HepG2 (cell line): ENCODE data around the gene KANSL1. TPM values are rescaled to one million over a fixed set of nuclear protein-coding genes. Genes with fewer than 3 reads are reported as not detected.

Experiments
- AFF4 ChIP-seq: sonication (generic); formaldehyde crosslinking; IDR thresholded peaks from 2 replicates; pipeline ENCODE4 v1.4.0; 2020; ENCODE audit warnings: missing genetic modification reagents
- AKAP8 ChIP-seq: sonication (generic); formaldehyde crosslinking; IDR thresholded peaks from 2 replicates; pipeline ENCODE4 v1.5.1; 2020; ENCODE audit warnings: mild to moderate bottlenecking, missing genetic modification reagents
- ARID5B ChIP-seq: IDR thresholded peaks from 2 replicates; pipeline ENCODE4 v1.4.0; 2020; ENCODE audit warnings: mild to moderate bottlenecking, missing genetic modification reagents
- FOSL2 ChIP-seq: sonication (generic); formaldehyde crosslinking; IDR thresholded peaks from 2 replicates; pipeline ENCODE4 v1.4.0; 2020; ENCODE audit warnings: missing genetic modification reagents
- RAD51 ChIP-seq: fragments of 450-650 bp; IDR thresholded peaks from 2 replicates; pipeline ENCODE4 v1.6.1; 2016; ENCODE audit warnings: borderline replicate concordance
- REL ChIP-seq: sonication (generic); formaldehyde crosslinking; conservative IDR thresholded peaks from 2 replicates; pipeline ENCODE4 v1.8.0; 2022; ENCODE audit warnings: mild to moderate bottlenecking, missing genetic modification reagents, moderate library complexity
- REST ChIP-seq, 2 experiments: IDR thresholded peaks; 2 replicates each; pipeline ENCODE4 v1.6.1; 2011 to 2012; ENCODE audit warnings: low read length in 2 of 2, borderline replicate concordance in 1 of 2, low read depth in 1 of 2, mild to moderate bottlenecking in 1 of 2, moderate library complexity in 1 of 2
- TMF1 ChIP-seq: sonication (generic); formaldehyde crosslinking; IDR thresholded peaks from 2 replicates; pipeline ENCODE4 v1.8.1; 2022; ENCODE audit warnings: low read depth, missing genetic modification reagents
- TRAFD1 ChIP-seq: sonication (generic); formaldehyde crosslinking; IDR thresholded peaks from 2 replicates; pipeline ENCODE4 v1.5.1; 2020; ENCODE audit warnings: missing genetic modification reagents, mild to moderate bottlenecking, borderline replicate concordance
- ZMYM4 ChIP-seq: sonication (generic); formaldehyde crosslinking; IDR thresholded peaks from 2 replicates; pipeline ENCODE4 v1.8.1; 2023; ENCODE audit warnings: mild to moderate bottlenecking, missing genetic modification reagents
- ZNF543 ChIP-seq: sonication (generic); formaldehyde crosslinking; IDR thresholded peaks from 2 replicates; pipeline ENCODE4 v1.4.0; 2020; ENCODE audit warnings: mild to moderate bottlenecking, missing genetic modification reagents
- ZNF550 ChIP-seq: sonication (generic); formaldehyde crosslinking; IDR thresholded peaks from 2 replicates; pipeline ENCODE4 v1.4.0; 2020; ENCODE audit warnings: mild to moderate bottlenecking, missing genetic modification reagents, borderline replicate concordance
- ZNF556 ChIP-seq: sonication (generic); formaldehyde crosslinking; IDR thresholded peaks from 2 replicates; pipeline ENCODE4 v1.4.0; 2020; ENCODE audit warnings: mild to moderate bottlenecking, missing genetic modification reagents, borderline replicate concordance
- ZNF644 ChIP-seq: IDR thresholded peaks from 2 replicates; pipeline ENCODE4 v1.6.1; 2016; ENCODE audit warnings: low read depth
- polyA plus RNA-seq, 8 experiments: library from polyadenylated mRNA; depleted of rRNA in 3 of 8; stranded (reverse) in 7 of 8; unstranded in 1 of 8; fragments of >200 nt; fragmentation: Illumina TruSeq in 4 of 8; extraction: Trizol in 4 of 8; gene quantifications; 2 replicates each; pipeline versions ENCODE4 v1.2.1 to v1.2.3, GENCODE V29; 2011 to 2016; ENCODE audit warnings: low read depth in 4 of 8, missing spikeins in 1 of 8, mixed read lengths in 1 of 8; ENCODE audit not compliant: insufficient read depth in 1 of 8
- total RNA-seq, 5 experiments: library from RNA; depleted of rRNA; stranded (reverse); fragments of >200 nt; fragmentation: Illumina TruSeq; extraction: Trizol; gene quantifications; 2 replicates each; pipeline ENCODE4 v1.2.3, GENCODE V29; 2016; ENCODE audit warnings: low read depth in 1 of 5
- TF ChIP-seq, protein P1 (sequence below): sonication (generic); formaldehyde crosslinking; IDR thresholded peaks from 2 replicates; pipeline ENCODE4 v1.4.0; 2020; ENCODE audit warnings: mild to moderate bottlenecking, missing genetic modification reagents

The KANSL1 gene
- total and polyA plus RNA-seq, 2 of the 13 experiments (the other 11 are each of a cell fraction or from before 2014, with no cell fraction given): 24.0 to 59.6 TPM

GRCh38 chr17:46002311-46002972, 190.8 kb downstream of the KANSL1 start (continued):
- TF ChIP-seq ARID5B (CRISPR knock-in tag) (peak; percentile 32), TRAFD1 (0 out of 2 replicates have a peak, but pooled peaks have one; percentile 75), AFF4 (CRISPR knock-in tag) (no peak), TMF1 (CRISPR knock-in tag) (no peak), REL (no peak), ZNF556 (no peak), AKAP8 (CRISPR knock-in tag) (0 out of 2 replicates have a peak, but pooled peaks have one; percentile 45), ZNF543 (no peak), RAD51 (no peak), ZMYM4 (CRISPR knock-in tag) (peak; percentile 51; the same call in 1 of the 2 replicates), ZNF550 (CRISPR knock-in tag) (no peak), FOSL2 (no peak), REST (IDR thresholded peaks at IDR 0.05; ENCODE audit: borderline replicate concordance in 1 of 2, low read depth in 1 of 2, low read length in 2 of 2) (no peak), ZNF644 (no peak)
- TF ChIP-seq, protein P1, sequence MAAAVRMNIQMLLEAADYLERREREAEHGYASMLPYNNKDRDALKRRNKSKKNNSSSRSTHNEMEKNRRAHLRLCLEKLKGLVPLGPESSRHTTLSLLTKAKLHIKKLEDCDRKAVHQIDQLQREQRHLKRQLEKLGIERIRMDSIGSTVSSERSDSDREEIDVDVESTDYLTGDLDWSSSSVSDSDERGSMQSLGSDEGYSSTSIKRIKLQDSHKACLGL: peak; percentile 75
